GM23338 (cell line): ENCODE data around the gene TAOK3.

Experiments used
- CTCF ChIP-seq, 2 experiments: fragments of 200-600 bp in 1 of 2; sonication (generic) in 1 of 2; conservative IDR thresholded peaks; 2 replicates each; pipeline versions ENCODE4 v1.5.1 to v1.6.1; 2016 to 2017; ENCODE audit warnings: antibody characterized with exemption in 2 of 2, low read depth in 2 of 2, mild to moderate bottlenecking in 2 of 2, moderate library complexity in 1 of 2
- EZH2 ChIP-seq: fragments of 200-600 bp; sonication (generic); IDR thresholded peaks from one replicate; pipeline ENCODE4 v1.8.0; 2017; ENCODE audit warnings: antibody characterized with exemption, mild to moderate bottlenecking, low read depth; ENCODE audit not compliant: unreplicated experiment
- JUNB ChIP-seq: IDR thresholded peaks from one replicate; pipeline ENCODE4 v1.6.1; 2016; ENCODE audit warnings: antibody characterized with exemption; ENCODE audit not compliant: unreplicated experiment
- POLR2AphosphoS5 ChIP-seq: IDR thresholded peaks from 2 replicates; pipeline ENCODE4 v1.6.1; 2016; ENCODE audit warnings: antibody characterized with exemption, low read depth
- REST ChIP-seq: IDR thresholded peaks from one replicate; pipeline ENCODE4 v1.6.1; 2018; ENCODE audit warnings: antibody characterized with exemption; ENCODE audit not compliant: unreplicated experiment
- ZNF114 ChIP-seq: fragments of 250-450 bp; sonication (Bioruptor Pico); IDR thresholded peaks from 2 replicates; pipeline ENCODE4 v1.5.0; 2020; ENCODE audit warnings: mild to moderate bottlenecking, moderate library complexity

- no peak for TF ChIP-seq CTCF (conservative IDR thresholded peaks at IDR 0.05; ENCODE audit: low read depth in 2 of 2)
- TF ChIP-seq POLR2AphosphoS5: no peak
- TF ChIP-seq EZH2: no peak
- TF ChIP-seq ZNF114 (CRISPR knock-in tag): no peak
- TF ChIP-seq REST: no peak
- no peak for TF ChIP-seq JUNB
Observed at GRCh38 chr12:118190266-118190665, 182.4 kb downstream of the TAOK3 start.
